ENCODE data around the gene SCARF2.

GRCh38 chr22:20427104-20427944, 10.3 kb downstream of the SCARF2 start:
- TF ChIP-seq, protein P1, sequence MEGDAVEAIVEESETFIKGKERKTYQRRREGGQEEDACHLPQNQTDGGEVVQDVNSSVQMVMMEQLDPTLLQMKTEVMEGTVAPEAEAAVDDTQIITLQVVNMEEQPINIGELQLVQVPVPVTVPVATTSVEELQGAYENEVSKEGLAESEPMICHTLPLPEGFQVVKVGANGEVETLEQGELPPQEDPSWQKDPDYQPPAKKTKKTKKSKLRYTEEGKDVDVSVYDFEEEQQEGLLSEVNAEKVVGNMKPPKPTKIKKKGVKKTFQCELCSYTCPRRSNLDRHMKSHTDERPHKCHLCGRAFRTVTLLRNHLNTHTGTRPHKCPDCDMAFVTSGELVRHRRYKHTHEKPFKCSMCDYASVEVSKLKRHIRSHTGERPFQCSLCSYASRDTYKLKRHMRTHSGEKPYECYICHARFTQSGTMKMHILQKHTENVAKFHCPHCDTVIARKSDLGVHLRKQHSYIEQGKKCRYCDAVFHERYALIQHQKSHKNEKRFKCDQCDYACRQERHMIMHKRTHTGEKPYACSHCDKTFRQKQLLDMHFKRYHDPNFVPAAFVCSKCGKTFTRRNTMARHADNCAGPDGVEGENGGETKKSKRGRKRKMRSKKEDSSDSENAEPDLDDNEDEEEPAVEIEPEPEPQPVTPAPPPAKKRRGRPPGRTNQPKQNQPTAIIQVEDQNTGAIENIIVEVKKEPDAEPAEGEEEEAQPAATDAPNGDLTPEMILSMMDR (IDR thresholded peaks at IDR 0.05; ENCODE audit: low read length): no peak
- no peak for TF ChIP-seq EZH2 (IDR thresholded peaks at IDR 0.05; ENCODE audit: borderline replicate concordance, low read length)
